Keratinocyte (primary cell): ENCODE results near the gene PGAM4.

Source experiments
- CTCF ChIP-seq, 3 experiments: IDR thresholded peaks in 1 of 3; conservative IDR thresholded peaks in 1 of 3; optimal IDR thresholded peaks in 1 of 3; 2 replicates in 2 of 3; 3 replicates in 1 of 3; pipeline versions ENCODE3 to v1.5.1; 2011; ENCODE audit warnings: low read length in 3 of 3, mild to moderate bottlenecking in 3 of 3, moderate library complexity in 2 of 3, control low read depth in 1 of 3, inconsistent platforms in 1 of 3; ENCODE audit not compliant: insufficient read depth in 2 of 3; ENCODE audit errors: extremely low read depth in 1 of 3
- EZH2 ChIP-seq: IDR thresholded peaks from one replicate; pipeline ENCODE4 v1.6.1; 2012; ENCODE audit warnings: inconsistent platforms, mild to moderate bottlenecking, low read length, moderate library complexity

GRCh38 chrX:77945910-77946545 lies 23.4 kb downstream of the PGAM4 start:
- TF ChIP-seq CTCF (optimal IDR thresholded peaks at IDR 0.05 in 1 of 3, IDR thresholded peaks at IDR 0.05 in 1 of 3, conservative IDR thresholded peaks at IDR 0.05 in 1 of 3; ENCODE audit: extremely low read depth in 1 of 3, insufficient read depth in 2 of 3, low read length in 3 of 3) (no peak), EZH2 (no peak)
